OCI-LY1 (cell line): ENCODE results near the gene CC2D2A.

Source experiments
- H2AFZ ChIP-seq: fragments of 200-600 bp; sonication (generic), shearing (Covaris generic); 2 replicates; pipeline ENCODE4 v1.6.0; 2014; ENCODE audit warnings: antibody characterized with exemption, mild to moderate bottlenecking, low read length
- H3F3A ChIP-seq: fragments of 200-600 bp; sonication (generic), shearing (Covaris generic); 2 replicates; pipeline ENCODE4 v1.6.0; 2014; ENCODE audit warnings: mild to moderate bottlenecking, antibody characterized with exemption, low read length, moderate library complexity; ENCODE audit not compliant: insufficient read depth
- H3K27ac ChIP-seq: fragments of 200-600 bp; sonication (generic); 2 replicates; pipeline ENCODE4 v1.5.1; 2014; ENCODE audit warnings: low read length, mixed run types, mild to moderate bottlenecking, low read depth; ENCODE audit not compliant: poor library complexity, severe bottlenecking
- H3K27me3 ChIP-seq: fragments of 200-600 bp; sonication (generic); 2 replicates; pipeline ENCODE4 v1.6.0; 2014; ENCODE audit warnings: antibody characterized with exemption, mild to moderate bottlenecking, low read length, moderate library complexity; ENCODE audit not compliant: insufficient read depth
- H3K36me3 ChIP-seq: fragments of 200-600 bp; sonication (generic); 2 replicates; pipeline ENCODE4 v1.6.1; 2014; ENCODE audit warnings: mild to moderate bottlenecking, antibody characterized with exemption, low read length, moderate library complexity, mixed read lengths; ENCODE audit not compliant: insufficient read depth
- H3K4me1 ChIP-seq: fragments of 200-600 bp; sonication (generic); 2 replicates; pipeline ENCODE4 v1.5.1; 2014; ENCODE audit warnings: mild to moderate bottlenecking, low read length, moderate library complexity; ENCODE audit not compliant: insufficient read depth, severe bottlenecking
- H3K4me2 ChIP-seq: fragments of 200-600 bp; sonication (generic), shearing (Covaris generic); 2 replicates; pipeline ENCODE4 v1.6.1; 2014; ENCODE audit warnings: low read length
- H3K4me3 ChIP-seq: fragments of 200-600 bp; sonication (generic); 2 replicates; pipeline ENCODE4 v1.5.1; 2014; ENCODE audit warnings: low read length, low read depth, mild to moderate bottlenecking, mixed read lengths; ENCODE audit not compliant: poor library complexity, severe bottlenecking
- H3K79me2 ChIP-seq: fragments of 200-600 bp; shearing (Covaris generic); 2 replicates; pipeline ENCODE4 v1.6.1; 2016; ENCODE audit warnings: mixed run types, low read length, mixed read lengths; ENCODE audit not compliant: insufficient read depth
- H3K9ac ChIP-seq: fragments of 200-600 bp; sonication (generic), shearing (Covaris generic); 2 replicates; pipeline ENCODE4 v1.6.1; 2014; ENCODE audit warnings: mild to moderate bottlenecking, low read length, mixed read lengths
- H3K9me2 ChIP-seq: fragments of 200-600 bp; sonication (generic), shearing (Covaris generic); 2 replicates; pipeline ENCODE4 v1.6.1; 2014; ENCODE audit warnings: low read depth, mild to moderate bottlenecking, low read length, mixed read lengths
- H3K9me3 ChIP-seq: fragments of 200-600 bp; shearing (Covaris generic); 2 replicates; pipeline ENCODE4 v1.6.1; 2014; ENCODE audit warnings: low read length, mixed read lengths
- H4K20me1 ChIP-seq: fragments of 200-600 bp; sonication (generic), shearing (Covaris generic); 2 replicates; pipeline ENCODE4 v1.6.0; 2016; ENCODE audit warnings: mild to moderate bottlenecking, low read length; ENCODE audit not compliant: insufficient read depth
- EZH2 ChIP-seq: fragments of 200-600 bp; sonication (generic), shearing (Covaris generic); IDR thresholded peaks from 2 replicates; pipeline ENCODE4 v1.8.0; 2017; ENCODE audit warnings: borderline replicate concordance, mixed run types, mild to moderate bottlenecking, antibody characterized with exemption, low read length, moderate library complexity, mixed read lengths
- TF ChIP-seq, protein P1 (sequence below): fragments of 200-600 bp; sonication (generic), shearing (Covaris generic); IDR thresholded peaks from 2 replicates; pipeline ENCODE4 v1.5.1; 2017; ENCODE audit warnings: mild to moderate bottlenecking, antibody characterized with exemption, low read length, moderate library complexity, mixed read lengths

Gene CC2D2A

DNA sequence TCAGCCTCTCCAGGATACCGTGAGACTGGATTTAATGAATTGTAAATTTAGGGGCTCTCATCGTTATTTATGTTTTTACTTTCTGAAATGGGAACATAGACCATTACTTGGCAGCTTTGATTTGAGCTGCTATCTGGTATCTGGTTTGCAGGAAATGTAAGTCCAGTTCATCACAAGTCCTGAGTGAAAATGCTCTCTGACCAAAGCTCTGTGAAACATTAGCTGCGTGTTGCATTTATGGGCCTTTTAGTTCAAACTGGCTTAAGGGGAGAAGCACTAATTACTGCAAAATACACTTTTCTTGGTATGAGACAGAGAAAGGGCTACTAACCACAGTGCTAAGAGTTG lies 420 bp downstream of the CC2D2A start:
- H3K36me3 ChIP-seq = no peaks in the 10 kb centered on the region
- no peak overlapping the region for H2AFZ ChIP-seq
- no peaks in the 10 kb centered on the region for H3K9me2 ChIP-seq
- H3K79me2 ChIP-seq = no peaks in the 10 kb centered on the region
- no peaks in the 10 kb centered on the region for H3K9me3 ChIP-seq
- TF ChIP-seq, protein P1, sequence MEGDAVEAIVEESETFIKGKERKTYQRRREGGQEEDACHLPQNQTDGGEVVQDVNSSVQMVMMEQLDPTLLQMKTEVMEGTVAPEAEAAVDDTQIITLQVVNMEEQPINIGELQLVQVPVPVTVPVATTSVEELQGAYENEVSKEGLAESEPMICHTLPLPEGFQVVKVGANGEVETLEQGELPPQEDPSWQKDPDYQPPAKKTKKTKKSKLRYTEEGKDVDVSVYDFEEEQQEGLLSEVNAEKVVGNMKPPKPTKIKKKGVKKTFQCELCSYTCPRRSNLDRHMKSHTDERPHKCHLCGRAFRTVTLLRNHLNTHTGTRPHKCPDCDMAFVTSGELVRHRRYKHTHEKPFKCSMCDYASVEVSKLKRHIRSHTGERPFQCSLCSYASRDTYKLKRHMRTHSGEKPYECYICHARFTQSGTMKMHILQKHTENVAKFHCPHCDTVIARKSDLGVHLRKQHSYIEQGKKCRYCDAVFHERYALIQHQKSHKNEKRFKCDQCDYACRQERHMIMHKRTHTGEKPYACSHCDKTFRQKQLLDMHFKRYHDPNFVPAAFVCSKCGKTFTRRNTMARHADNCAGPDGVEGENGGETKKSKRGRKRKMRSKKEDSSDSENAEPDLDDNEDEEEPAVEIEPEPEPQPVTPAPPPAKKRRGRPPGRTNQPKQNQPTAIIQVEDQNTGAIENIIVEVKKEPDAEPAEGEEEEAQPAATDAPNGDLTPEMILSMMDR = no peak
- no peak for TF ChIP-seq EZH2
- H3K27me3 ChIP-seq = no peaks in the 10 kb centered on the region
- H3K4me1 ChIP-seq = no peaks in the 10 kb centered on the region
- H4K20me1 ChIP-seq = no peaks in the 10 kb centered on the region
- no peaks in the 10 kb centered on the region for H3F3A ChIP-seq
- no peak overlapping the region for H3K4me2 ChIP-seq
- H3K9ac ChIP-seq = no peak overlapping the region
- no peak overlapping the region for H3K4me3 ChIP-seq
- H3K27ac ChIP-seq = no peak overlapping the region

DNA sequence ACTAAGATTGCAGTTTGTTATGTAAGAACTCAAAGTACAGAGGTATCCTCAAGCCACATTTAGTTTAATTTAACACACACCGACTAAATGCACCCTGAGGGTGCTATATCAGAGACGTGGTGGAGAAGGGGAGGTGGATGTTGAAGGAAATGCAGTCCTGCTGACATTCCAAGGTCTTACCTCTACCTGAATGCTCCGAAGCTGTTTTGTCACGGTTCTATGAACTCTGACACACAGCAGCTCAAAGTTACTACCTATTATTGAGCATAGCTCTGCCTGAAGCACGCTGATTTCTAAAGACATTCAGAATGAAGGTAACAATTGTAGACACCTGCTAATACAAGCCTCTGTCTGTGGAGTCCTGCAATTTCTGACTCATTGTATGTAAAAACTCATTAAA lies 6.7 kb downstream of the CC2D2A start:
- H2AFZ ChIP-seq = no peak overlapping the region
- no peaks in the 10 kb centered on the region for H3K4me1 ChIP-seq
- H3K27me3 ChIP-seq = no peaks in the 10 kb centered on the region
- H3K4me2 ChIP-seq = no peak overlapping the region
- no peak for TF ChIP-seq EZH2
- TF ChIP-seq, protein P1 = no peak
- no peaks in the 10 kb centered on the region for H3K9me3 ChIP-seq
- H3K4me3 ChIP-seq = no peak overlapping the region
- H3F3A ChIP-seq = no peaks in the 10 kb centered on the region
- no peak overlapping the region for H3K9ac ChIP-seq
- no peaks in the 10 kb centered on the region for H3K36me3 ChIP-seq
- no peak overlapping the region for H3K27ac ChIP-seq
- H3K79me2 ChIP-seq = no peaks in the 10 kb centered on the region
- no peaks in the 10 kb centered on the region for H4K20me1 ChIP-seq
- no peaks in the 10 kb centered on the region for H3K9me2 ChIP-seq

GRCh38 chr4:15478724-15479088 lies 9.0 kb downstream of the CC2D2A start:
- H3K9me2 ChIP-seq = no peaks in the 10 kb centered on the region
- H3K9ac ChIP-seq = no peak overlapping the region
- H3K27ac ChIP-seq = no peak overlapping the region
- H3K9me3 ChIP-seq = no peaks in the 10 kb centered on the region
- H3K27me3 ChIP-seq = no peaks in the 10 kb centered on the region
- no peaks in the 10 kb centered on the region for H3K4me1 ChIP-seq
- H2AFZ ChIP-seq = no peak overlapping the region
- TF ChIP-seq, protein P1 = no peak
- TF ChIP-seq EZH2 = no peak
- no peaks in the 10 kb centered on the region for H3K36me3 ChIP-seq
- H3K4me3 ChIP-seq = no peak overlapping the region
- no peaks in the 10 kb centered on the region for H4K20me1 ChIP-seq
- no peak overlapping the region for H3K4me2 ChIP-seq
- no peaks in the 10 kb centered on the region for H3F3A ChIP-seq
- H3K79me2 ChIP-seq = no peaks in the 10 kb centered on the region
